Panc1 (cell line): ENCODE measurements around the gene CCT6A. TPM values are rescaled to one million over a fixed set of nuclear protein-coding genes. Genes with fewer than 3 reads are reported as not detected.

Source experiments
- ATAC-seq: fragments of 200-7000 bp; cut with Tn5 transposase; 2 replicates; pipeline ENCODE4 v1.9.1; 2020; ENCODE audit warnings: mild to moderate bottlenecking, moderate library complexity
- Bru-seq: library from RNA; stranded (reverse); fragments of 400-500 nt; gene quantifications from one replicate; lab custom pipeline; 2021; lab: Mats Ljungman, UMichigan
- BruChase-seq, 2 experiments: library from RNA; stranded (reverse); fragments of 400-500 nt; gene quantifications; one replicate each; lab custom pipeline; 2021; lab: Mats Ljungman, UMichigan
- BruUV-seq: library from RNA; stranded (reverse); fragments of 400-500 nt; replicated peaks from 2 replicates; lab custom pipeline; 2021; lab: Mats Ljungman, UMichigan
- CTCF ChIA-PET: fragments of 300-600 bp; sonication (Branson Sonifier 250); formaldehyde crosslinking; loops from one replicate; lab custom pipeline; 2022; ENCODE audit warnings: antibody characterized with exemption; lab: Charles Lee
- POLR2A ChIA-PET: fragments of 300-600 bp; sonication (Branson Sonifier 250); formaldehyde crosslinking; loops from one replicate; lab custom pipeline; 2022; ENCODE audit warnings: antibody characterized with exemption; lab: Charles Lee
- DNase-seq: peaks from one replicate; pipeline ENCODE4 v3.0.0-alpha.2; 2010; ENCODE audit warnings: low read depth, low spot score
- H3K27ac ChIP-seq: 2 replicates; pipeline ENCODE4 v1.5.1; 2011; ENCODE audit warnings: mild to moderate bottlenecking, low read length, inconsistent platforms
- H3K27me3 ChIP-seq: fragments of 200-500 bp; sonication (Bioruptor generic); 2 replicates; pipeline ENCODE4 v1.6.0; 2014; ENCODE audit warnings: low read length, inconsistent platforms; ENCODE audit not compliant: control insufficient read depth, insufficient read depth
- H3K36me3 ChIP-seq: fragments of 200-500 bp; sonication (Bioruptor generic); 2 replicates; pipeline ENCODE4 v1.5.1; 2014; ENCODE audit warnings: inconsistent platforms, mild to moderate bottlenecking, low read length, moderate library complexity; ENCODE audit not compliant: control insufficient read depth, insufficient read depth
- H3K4me1 ChIP-seq: 2 replicates; pipeline ENCODE4 v1.5.1; 2011; ENCODE audit warnings: inconsistent platforms, mild to moderate bottlenecking, low read length, moderate library complexity; ENCODE audit not compliant: control insufficient read depth, insufficient read depth
- H3K4me3 ChIP-seq, 2 experiments: 2 replicates each; pipeline ENCODE4 v1.5.1; 2011 to 2012; ENCODE audit warnings: low read depth in 2 of 2, low read length in 2 of 2, mild to moderate bottlenecking in 2 of 2, inconsistent platforms in 1 of 2, moderate library complexity in 1 of 2
- H3K9me3 ChIP-seq: fragments of 200-500 bp; sonication (Bioruptor generic); 2 replicates; pipeline ENCODE4 v1.5.1; 2014; ENCODE audit warnings: low read depth, mild to moderate bottlenecking, inconsistent platforms, low read length, moderate library complexity; ENCODE audit not compliant: control insufficient read depth, insufficient read depth
- POLR2AphosphoS5 ChIP-seq: IDR thresholded peaks from 2 replicates; pipeline ENCODE4 v1.6.1; 2012; ENCODE audit warnings: mild to moderate bottlenecking, low read depth, low read length, moderate library complexity
- SIN3A ChIP-seq: IDR thresholded peaks from 2 replicates; pipeline ENCODE4 v1.6.1; 2012; ENCODE audit warnings: low read depth, mild to moderate bottlenecking, low read length, moderate library complexity, borderline replicate concordance; ENCODE audit not compliant: insufficient read depth
- TCF7L2 ChIP-seq: IDR thresholded peaks from 2 replicates; pipeline ENCODE4 v1.6.1; 2011; ENCODE audit warnings: mild to moderate bottlenecking, low read depth, low read length, inconsistent platforms
- in situ Hi-C: cut with HindIII; loops from 2 replicates; pipeline ENCODE4 v1.10.0; 2016; ENCODE audit warnings: low sequenced_read_pairs, low pct_unique_long_range_greater_than_20kb
- intact Hi-C: fragments of 100-400 bp; cut with micrococcal nuclease; formaldehyde crosslinking; loops from one replicate; pipeline ENCODE4 v1.10.0; 2022; ENCODE audit not compliant: unreplicated experiment
- long read RNA-seq: library from polyadenylated mRNA; unstranded; transcript quantifications from one replicate; pipeline ENCODE4 v2.0.0, GENCODE V29; 2021; ENCODE audit not compliant: unreplicated experiment
- polyA plus RNA-seq: library from polyadenylated mRNA; unstranded; fragments of >200 nt; gene quantifications from one replicate; pipeline ENCODE4 v1.2.1, GENCODE V29; 2012; ENCODE audit warnings: missing spikeins; ENCODE audit not compliant: insufficient read length
- total RNA-seq: library from RNA; stranded (reverse); gene quantifications from one replicate; pipeline ENCODE4 v1.2.1, GENCODE V29; 2021; ENCODE audit not compliant: unreplicated experiment
- TF ChIP-seq, protein P1 (sequence below): fragments of 450-650 bp; IDR thresholded peaks from 2 replicates; pipeline ENCODE4 v1.5.1; 2017; ENCODE audit warnings: mild to moderate bottlenecking
- TF ChIP-seq, protein P2 (sequence below), 2 experiments: IDR thresholded peaks; 2 replicates each; pipeline ENCODE4 v1.6.1; 2011 to 2012; ENCODE audit warnings: low read depth in 2 of 2, control low read depth in 1 of 2, low read length in 1 of 2, mild to moderate bottlenecking in 1 of 2, moderate library complexity in 1 of 2; ENCODE audit not compliant: insufficient read depth in 1 of 2

The CCT6A gene, protein sequence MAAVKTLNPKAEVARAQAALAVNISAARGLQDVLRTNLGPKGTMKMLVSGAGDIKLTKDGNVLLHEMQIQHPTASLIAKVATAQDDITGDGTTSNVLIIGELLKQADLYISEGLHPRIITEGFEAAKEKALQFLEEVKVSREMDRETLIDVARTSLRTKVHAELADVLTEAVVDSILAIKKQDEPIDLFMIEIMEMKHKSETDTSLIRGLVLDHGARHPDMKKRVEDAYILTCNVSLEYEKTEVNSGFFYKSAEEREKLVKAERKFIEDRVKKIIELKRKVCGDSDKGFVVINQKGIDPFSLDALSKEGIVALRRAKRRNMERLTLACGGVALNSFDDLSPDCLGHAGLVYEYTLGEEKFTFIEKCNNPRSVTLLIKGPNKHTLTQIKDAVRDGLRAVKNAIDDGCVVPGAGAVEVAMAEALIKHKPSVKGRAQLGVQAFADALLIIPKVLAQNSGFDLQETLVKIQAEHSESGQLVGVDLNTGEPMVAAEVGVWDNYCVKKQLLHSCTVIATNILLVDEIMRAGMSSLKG
- total RNA-seq (324 TPM), Bru-seq, nascent RNA (percentile 99 among the genes with signal in this experiment), BruChase-seq, experiment 1, labeled RNA remaining after a 2-hour chase (percentile 99 among the genes with signal in this experiment), BruChase-seq, experiment 2, labeled RNA remaining after a 6-hour chase (percentile 100 among the genes with signal in this experiment)
- 266 TPM for polyA plus RNA-seq
- long read RNA-seq, transcript CCT6A-202 (13 exons, 2,529 nt): minor isoform, 22 of 1,297 reads
- long read RNA-seq, transcript CCT6A-204 (2 exons, 745 nt): minor isoform, 63 of 1,297 reads
- long read RNA-seq, transcript CCT6A-201 (14 exons, 2,719 nt): major isoform, 1,041 of 1,297 reads
- long read RNA-seq, partial matches to known transcripts: 102 of 1,297 reads
- long read RNA-seq, other reads (novel, unspliced or antisense): 69 of 1,297 reads

DNA sequence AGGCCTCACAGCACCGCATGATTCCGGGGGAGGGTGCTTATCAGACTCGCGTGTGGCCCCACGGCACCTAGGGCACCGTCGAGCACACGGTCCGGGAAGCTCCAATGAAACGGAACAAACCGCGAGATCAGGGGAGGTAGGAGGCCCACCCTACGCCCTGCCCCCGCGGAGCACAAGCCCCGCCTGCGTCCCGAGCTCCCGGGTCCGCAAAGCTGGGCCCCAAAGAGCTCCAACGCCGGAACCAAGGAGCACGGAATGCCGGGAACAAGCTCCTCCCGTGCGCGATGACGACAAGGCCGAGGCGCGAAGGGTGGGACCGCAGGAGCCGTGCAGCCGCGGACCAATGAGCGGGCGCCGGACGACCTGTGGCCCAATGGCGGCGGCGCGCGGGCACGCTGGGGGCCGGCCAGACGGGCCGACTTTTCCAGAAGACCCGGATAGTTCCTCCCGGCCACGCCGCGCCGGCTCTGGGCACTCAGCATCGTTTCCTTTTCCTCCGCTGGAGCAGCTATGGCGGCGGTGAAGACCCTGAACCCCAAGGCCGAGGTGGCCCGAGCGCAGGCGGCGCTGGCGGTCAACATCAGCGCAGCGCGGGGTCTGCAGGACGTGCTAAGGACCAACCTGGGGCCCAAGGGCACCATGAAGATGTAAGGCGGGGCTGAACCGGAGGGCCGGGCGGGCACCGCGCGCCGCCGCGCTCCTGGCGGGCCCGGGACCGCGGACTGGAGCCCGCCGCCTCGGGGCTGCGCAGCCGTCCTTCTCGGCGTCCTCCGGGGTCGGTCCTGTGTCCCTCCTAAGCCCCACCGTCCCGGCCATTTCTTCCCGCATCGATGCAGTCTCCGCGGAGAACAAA is at the start of gene CCT6A, which contains the start of gene PSPH:
CCT6A (plus strand) TSS at position 427 of the 853 bp plus-strand sequence; CDS start at position 511, 84 bp downstream.
PSPH (minus strand) TSS at position 106 of the 853 bp plus-strand sequence. CDS start 30,232 bp downstream, outside the sequence.
- peak within 1 kb of the TSS; percentile 99 for H3K27ac ChIP-seq
- H3K9me3 ChIP-seq: no peaks in the 10 kb centered on the region
- peak; percentile 97 for ATAC-seq
- peak; percentile 91 for DNase-seq
- ChIA-PET CTCF (interaction anchor here (0.6 to 1.3 kb wide), 4 partner anchors 17 to 47 kb away, joined by 3 to 6 read pairs (median 4); no protein-coding TSS in a partner anchor), POLR2A (interaction anchor here (0.6 to 1.7 kb wide), 9 partner anchors 10 to 62 kb away, joined by 3 to 13 read pairs (median 7); partner anchors contain the start of genes CHCHD2 and SUMF2)
- H3K36me3 ChIP-seq: peaks cover 37% of the 10 kb centered on the region
- peaks cover 45% of the 10 kb centered on the region for H3K4me1 ChIP-seq
- peak within 1 kb of the TSS; percentile 93 to 95 for H3K4me3 ChIP-seq
- no peaks in the 10 kb centered on the region for H3K27me3 ChIP-seq
- in situ Hi-C loops: no loop called here
- TF ChIP-seq, protein P1, sequence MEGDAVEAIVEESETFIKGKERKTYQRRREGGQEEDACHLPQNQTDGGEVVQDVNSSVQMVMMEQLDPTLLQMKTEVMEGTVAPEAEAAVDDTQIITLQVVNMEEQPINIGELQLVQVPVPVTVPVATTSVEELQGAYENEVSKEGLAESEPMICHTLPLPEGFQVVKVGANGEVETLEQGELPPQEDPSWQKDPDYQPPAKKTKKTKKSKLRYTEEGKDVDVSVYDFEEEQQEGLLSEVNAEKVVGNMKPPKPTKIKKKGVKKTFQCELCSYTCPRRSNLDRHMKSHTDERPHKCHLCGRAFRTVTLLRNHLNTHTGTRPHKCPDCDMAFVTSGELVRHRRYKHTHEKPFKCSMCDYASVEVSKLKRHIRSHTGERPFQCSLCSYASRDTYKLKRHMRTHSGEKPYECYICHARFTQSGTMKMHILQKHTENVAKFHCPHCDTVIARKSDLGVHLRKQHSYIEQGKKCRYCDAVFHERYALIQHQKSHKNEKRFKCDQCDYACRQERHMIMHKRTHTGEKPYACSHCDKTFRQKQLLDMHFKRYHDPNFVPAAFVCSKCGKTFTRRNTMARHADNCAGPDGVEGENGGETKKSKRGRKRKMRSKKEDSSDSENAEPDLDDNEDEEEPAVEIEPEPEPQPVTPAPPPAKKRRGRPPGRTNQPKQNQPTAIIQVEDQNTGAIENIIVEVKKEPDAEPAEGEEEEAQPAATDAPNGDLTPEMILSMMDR: no peak
- TF ChIP-seq POLR2AphosphoS5 (peak; percentile 96), SIN3A (peak; percentile 80), TCF7L2 (no peak)
- TF ChIP-seq, protein P2, sequence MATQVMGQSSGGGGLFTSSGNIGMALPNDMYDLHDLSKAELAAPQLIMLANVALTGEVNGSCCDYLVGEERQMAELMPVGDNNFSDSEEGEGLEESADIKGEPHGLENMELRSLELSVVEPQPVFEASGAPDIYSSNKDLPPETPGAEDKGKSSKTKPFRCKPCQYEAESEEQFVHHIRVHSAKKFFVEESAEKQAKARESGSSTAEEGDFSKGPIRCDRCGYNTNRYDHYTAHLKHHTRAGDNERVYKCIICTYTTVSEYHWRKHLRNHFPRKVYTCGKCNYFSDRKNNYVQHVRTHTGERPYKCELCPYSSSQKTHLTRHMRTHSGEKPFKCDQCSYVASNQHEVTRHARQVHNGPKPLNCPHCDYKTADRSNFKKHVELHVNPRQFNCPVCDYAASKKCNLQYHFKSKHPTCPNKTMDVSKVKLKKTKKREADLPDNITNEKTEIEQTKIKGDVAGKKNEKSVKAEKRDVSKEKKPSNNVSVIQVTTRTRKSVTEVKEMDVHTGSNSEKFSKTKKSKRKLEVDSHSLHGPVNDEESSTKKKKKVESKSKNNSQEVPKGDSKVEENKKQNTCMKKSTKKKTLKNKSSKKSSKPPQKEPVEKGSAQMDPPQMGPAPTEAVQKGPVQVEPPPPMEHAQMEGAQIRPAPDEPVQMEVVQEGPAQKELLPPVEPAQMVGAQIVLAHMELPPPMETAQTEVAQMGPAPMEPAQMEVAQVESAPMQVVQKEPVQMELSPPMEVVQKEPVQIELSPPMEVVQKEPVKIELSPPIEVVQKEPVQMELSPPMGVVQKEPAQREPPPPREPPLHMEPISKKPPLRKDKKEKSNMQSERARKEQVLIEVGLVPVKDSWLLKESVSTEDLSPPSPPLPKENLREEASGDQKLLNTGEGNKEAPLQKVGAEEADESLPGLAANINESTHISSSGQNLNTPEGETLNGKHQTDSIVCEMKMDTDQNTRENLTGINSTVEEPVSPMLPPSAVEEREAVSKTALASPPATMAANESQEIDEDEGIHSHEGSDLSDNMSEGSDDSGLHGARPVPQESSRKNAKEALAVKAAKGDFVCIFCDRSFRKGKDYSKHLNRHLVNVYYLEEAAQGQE (IDR thresholded peaks at IDR 0.05; ENCODE audit: insufficient read depth in 1 of 2, low read depth in 2 of 2, low read length in 1 of 2): peak in 1 of 2 experiments; percentile 64; a peak in 1 of 4 replicates
- intact Hi-C loops: no loop called here
- no TSS peak for BruUV-seq
